H9 (cell line): ENCODE results near the gene UHRF1. TPM values are rescaled to one million over a fixed set of nuclear protein-coding genes. Genes with fewer than 3 reads are reported as not detected.
A peak's percentile ranks its signal among the peaks of the same experiment; 100 is the strongest.

Experiments
- DNase-seq: peaks from one replicate; pipeline ENCODE4 v3.0.0-alpha.2; 2017
- H2AFZ ChIP-seq: one replicate; pipeline ENCODE4 v1.6.1; 2013; ENCODE audit warnings: mild to moderate bottlenecking, low read length, control low read depth, moderate library complexity
- H2AK5ac ChIP-seq: 2 replicates; pipeline ENCODE4 v1.6.1; 2013; ENCODE audit warnings: low read length, control low read depth, mixed read lengths; ENCODE audit not compliant: insufficient read length
- H2BK120ac ChIP-seq: one replicate; pipeline ENCODE4 v1.6.1; 2013; ENCODE audit warnings: low read depth, mild to moderate bottlenecking, low read length, control low read depth, inconsistent platforms; ENCODE audit not compliant: poor library complexity, severe bottlenecking
- H2BK12ac ChIP-seq: 2 replicates; pipeline ENCODE4 v1.6.1; 2013; ENCODE audit warnings: low read length, control low read depth, mixed read lengths, low read depth; ENCODE audit not compliant: insufficient read length
- H2BK15ac ChIP-seq: 2 replicates; pipeline ENCODE4 v1.6.1; 2013; ENCODE audit warnings: low read depth, low read length, control low read depth
- H2BK20ac ChIP-seq: one replicate; pipeline ENCODE4 v1.6.1; 2013; ENCODE audit warnings: low read depth, mild to moderate bottlenecking, low read length, control low read depth, inconsistent platforms; ENCODE audit not compliant: poor library complexity, severe bottlenecking
- H2BK5ac ChIP-seq: 2 replicates; pipeline ENCODE4 v1.6.1; 2013; ENCODE audit warnings: low read length, control low read depth, mixed read lengths; ENCODE audit not compliant: insufficient read length
- H3K14ac ChIP-seq: 2 replicates; pipeline ENCODE4 v1.6.1; 2013; ENCODE audit warnings: low read length, control low read depth; ENCODE audit not compliant: insufficient read depth
- H3K18ac ChIP-seq: 2 replicates; pipeline ENCODE4 v1.6.1; 2013; ENCODE audit warnings: low read depth, mild to moderate bottlenecking, mixed read lengths, low read length, control low read depth; ENCODE audit not compliant: insufficient read length
- H3K23ac ChIP-seq: 2 replicates; pipeline ENCODE4 v1.6.1; 2013; ENCODE audit warnings: low read length, control low read depth, mixed read lengths, low read depth; ENCODE audit not compliant: insufficient read length
- H3K23me2 ChIP-seq: 2 replicates; pipeline ENCODE4 v1.6.1; 2013; ENCODE audit warnings: low read depth, mild to moderate bottlenecking, mixed read lengths, low read length, control low read depth; ENCODE audit not compliant: insufficient read length, poor library complexity, severe bottlenecking
- H3K27ac ChIP-seq: 2 replicates; pipeline ENCODE4 v1.5.1; 2013; ENCODE audit warnings: low read length, control low read depth, mixed read lengths, low read depth; ENCODE audit not compliant: insufficient read length
- H3K27me3 ChIP-seq: 2 replicates; pipeline ENCODE4 v1.6.1; 2013; ENCODE audit warnings: low read length, control low read depth, inconsistent platforms; ENCODE audit not compliant: insufficient read depth
- H3K4ac ChIP-seq: 2 replicates; pipeline ENCODE4 v1.6.1; 2013; ENCODE audit warnings: low read depth, mild to moderate bottlenecking, control low read depth, inconsistent platforms, low read length, moderate library complexity
- H3K4me1 ChIP-seq: 2 replicates; pipeline ENCODE4 v1.6.1; 2013; ENCODE audit warnings: low read length, control low read depth, inconsistent platforms; ENCODE audit not compliant: insufficient read depth
- H3K4me2 ChIP-seq: 2 replicates; pipeline ENCODE4 v1.6.1; 2013; ENCODE audit warnings: low read length, control low read depth, mixed read lengths; ENCODE audit not compliant: insufficient read length, insufficient read depth
- H3K56ac ChIP-seq: 2 replicates; pipeline ENCODE4 v1.6.1; 2013; ENCODE audit warnings: low read depth, mild to moderate bottlenecking, mixed read lengths, low read length, control low read depth; ENCODE audit not compliant: insufficient read length
- H3K79me1 ChIP-seq: 2 replicates; pipeline ENCODE4 v1.6.1; 2013; ENCODE audit warnings: low read depth, mild to moderate bottlenecking, moderate library complexity, low read length, control low read depth, inconsistent platforms; ENCODE audit not compliant: insufficient read depth, poor library complexity, severe bottlenecking
- H3K79me2 ChIP-seq: 2 replicates; pipeline ENCODE4 v1.6.1; 2013; ENCODE audit warnings: low read length, control low read depth, inconsistent platforms; ENCODE audit not compliant: insufficient read depth
- H3K9ac ChIP-seq: 2 replicates; pipeline ENCODE4 v1.6.1; 2013; ENCODE audit warnings: low read length, control low read depth, mixed read lengths; ENCODE audit not compliant: insufficient read length; ENCODE audit errors: extremely low read depth
- H3K9me3 ChIP-seq: one replicate; pipeline ENCODE4 v1.6.1; 2013; ENCODE audit warnings: low read depth, low read length, inconsistent platforms; ENCODE audit not compliant: control insufficient read depth
- H3T11ph ChIP-seq: one replicate; pipeline ENCODE4 v1.6.1; 2013; ENCODE audit warnings: mild to moderate bottlenecking, low read length, control low read depth, inconsistent platforms
- H4K20me1 ChIP-seq: one replicate; pipeline ENCODE4 v1.6.1; 2013; ENCODE audit not compliant: control insufficient read depth, insufficient read length, insufficient read depth
- H4K5ac ChIP-seq: 2 replicates; pipeline ENCODE4 v1.6.1; 2013; ENCODE audit warnings: low read depth, mild to moderate bottlenecking, mixed read lengths, low read length, control low read depth; ENCODE audit not compliant: insufficient read length
- H4K8ac ChIP-seq: replicated peaks from 2 replicates; pipeline ENCODE4 v1.6.1; 2013; ENCODE audit warnings: low read length, control low read depth, mixed read lengths, low read depth; ENCODE audit not compliant: insufficient read length
- H4K91ac ChIP-seq: 2 replicates; pipeline ENCODE4 v1.6.1; 2013; ENCODE audit warnings: low read depth, mild to moderate bottlenecking, moderate library complexity, mixed read lengths, low read length, control low read depth; ENCODE audit not compliant: insufficient read length
- H3K27ac Mint-ChIP-seq, 3 experiments: 2 replicates in 2 of 3; 3 replicates in 1 of 3; pipeline ENCODE4 v1.8.0; 2020 to 2021; ENCODE audit warnings: mixed read lengths in 3 of 3, mild to moderate bottlenecking in 1 of 3, moderate library complexity in 1 of 3
- H3K27me3 Mint-ChIP-seq: 2 replicates; pipeline ENCODE4 v1.8.0; 2021; ENCODE audit warnings: low read depth, mild to moderate bottlenecking, moderate library complexity, mixed read lengths
- H3K36me3 Mint-ChIP-seq, 3 experiments: 2 replicates in 2 of 3; 3 replicates in 1 of 3; pipeline ENCODE4 v1.8.0; 2020 to 2021; ENCODE audit warnings: low read depth in 3 of 3, mixed read lengths in 3 of 3; ENCODE audit not compliant: insufficient read depth in 1 of 3
- H3K4me1 Mint-ChIP-seq, 2 experiments: 2 replicates each; pipeline ENCODE4 v1.8.0; 2020; ENCODE audit warnings: mixed read lengths in 2 of 2
- H3K4me3 Mint-ChIP-seq, 2 experiments: 2 replicates in 1 of 2; 3 replicates in 1 of 2; pipeline ENCODE4 v1.8.0; 2020 to 2021; ENCODE audit warnings: mild to moderate bottlenecking in 2 of 2, mixed read lengths in 2 of 2, moderate library complexity in 1 of 2
- H3K9me3 Mint-ChIP-seq, 2 experiments: 2 replicates in 1 of 2; 3 replicates in 1 of 2; pipeline ENCODE4 v1.8.0; 2020; ENCODE audit warnings: mild to moderate bottlenecking in 2 of 2, mixed read lengths in 2 of 2, moderate library complexity in 1 of 2
- WGBS: extraction: QIAGEN DNeasy Blood & Tissue Kit; methylation state at CpG from one replicate; pipeline ENCODE4 v1.1.7; 2013; ENCODE audit warnings: missing lambda C conversion rate, low lambda C conversion rate, mixed read lengths; ENCODE audit not compliant: insufficient read length; ENCODE audit errors: extremely low coverage; 5-methylcytosine and 5-hydroxymethylcytosine counted together
- long read RNA-seq: library from polyadenylated mRNA; unstranded; transcript quantifications from one replicate; pipeline ENCODE4 v2.0.0, GENCODE V29; 2020
- total RNA-seq: library from RNA; stranded (reverse); gene quantifications from 2 replicates; pipeline ENCODE4 v1.2.1, GENCODE V29; 2021
- TF ChIP-seq, protein P1 (sequence below): fragments of 200-600 bp; sonication (generic); conservative IDR thresholded peaks from 3 replicates; pipeline ENCODE4 v1.8.0; 2021; ENCODE audit warnings: antibody characterized with exemption, mild to moderate bottlenecking

The UHRF1 gene
- 106 and 111 TPM in 2 replicates for total RNA-seq
- long read RNA-seq, transcript UHRF1-206 (16 exons, 3,230 nt), result minor isoform, 5 of 742 reads
- long read RNA-seq, transcript UHRF1-203 (17 exons, 2,651 nt), result minor isoform, 91 of 742 reads
- long read RNA-seq, transcript UHRF1-205 (17 exons, 3,965 nt), result major isoform, 481 of 742 reads
- long read RNA-seq, partial matches to known transcripts, result 70 of 742 reads
- long read RNA-seq, other reads (novel, unspliced or antisense), result 93 of 742 reads

DNA sequence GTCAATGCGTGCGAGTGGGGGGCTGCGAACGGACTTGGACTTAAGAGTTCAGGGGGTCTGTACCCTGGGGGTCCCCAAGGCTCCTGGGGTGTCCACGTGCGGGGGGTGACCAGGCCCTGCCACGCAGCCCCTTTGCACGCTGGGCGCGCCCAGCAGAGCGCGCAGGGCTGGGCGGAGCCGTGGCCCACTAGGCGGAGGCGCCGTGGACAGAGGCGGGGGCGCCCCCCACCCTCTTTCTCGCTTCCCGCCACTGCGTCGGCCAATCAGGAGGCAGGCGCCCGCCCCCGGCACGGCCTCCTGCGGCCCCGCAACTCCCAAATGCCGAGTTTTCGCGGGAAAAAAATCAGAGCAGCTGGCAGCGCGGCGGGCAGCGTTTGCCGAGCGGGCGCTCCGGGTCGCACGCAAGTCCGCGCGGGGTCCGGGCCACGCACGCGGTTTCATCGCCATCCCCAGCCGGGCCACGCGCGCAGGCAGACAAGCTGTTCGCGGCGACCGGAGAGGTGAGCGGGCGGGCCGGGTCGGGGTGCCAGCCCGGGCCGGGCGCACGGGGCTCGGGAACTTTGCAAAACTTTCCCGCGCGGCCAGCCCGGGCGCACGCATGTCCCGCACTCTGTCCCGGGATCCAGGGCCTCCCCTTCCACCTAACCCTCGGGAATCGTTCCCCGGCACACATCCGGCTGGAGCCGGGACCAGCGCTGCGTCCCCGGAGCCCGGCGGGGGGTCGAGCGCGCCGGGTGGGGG, at the start of gene UHRF1:
Gene UHRF1 (plus strand): TSS at position 346 of the 741 bp plus-strand sequence. CDS start 1,385 bp downstream, outside the sequence.
- Mint-ChIP-seq H3K4me1 (peaks cover 29 to 31% of the 10 kb centered on the region in 2 experiments), H3K9me3 (no peaks in the 10 kb centered on the region; a peak in 1 of 5 replicates), H3K27me3 (peaks cover 30% of the 10 kb centered on the region), H3K27ac (peak within 1 kb of the TSS in 1 of 3 experiments; percentile 87; a peak in 1 of 7 replicates), H3K4me3 (peak within 1 kb of the TSS; percentile 79 to 89), H3K36me3 (peaks cover 7 to 40% (median 31%) of the 10 kb centered on the region in 3 experiments; a peak in 6 of 7 replicates)
- H2BK120ac ChIP-seq, result no peak within 1 kb of the TSS
- H2BK20ac ChIP-seq, result no peak within 1 kb of the TSS
- peaks cover 7% of the 10 kb centered on the region for H3K23me2 ChIP-seq
- H3K27me3 ChIP-seq, result no peaks in the 10 kb centered on the region
- H2AFZ ChIP-seq, result no peak within 1 kb of the TSS
- WGBS, result no CpG with 5 or more reads among the region's 89 CpGs
- no peak within 1 kb of the TSS for H3K56ac ChIP-seq
- no peak within 1 kb of the TSS for H2BK5ac ChIP-seq
- H3K27ac ChIP-seq, result no peak within 1 kb of the TSS
- H3K4me1 ChIP-seq, result no peaks in the 10 kb centered on the region; the same call in 1 of the 2 replicates
- no peak within 1 kb of the TSS for H4K8ac ChIP-seq
- peaks cover 11% of the 10 kb centered on the region; the same call in 1 of the 2 replicates for H3K79me2 ChIP-seq
- H2BK12ac ChIP-seq, result no peak within 1 kb of the TSS
- no peak within 1 kb of the TSS for H2AK5ac ChIP-seq
- no peaks in the 10 kb centered on the region for H3K79me1 ChIP-seq
- peak; percentile 41 for DNase-seq
- H3K14ac ChIP-seq, result peak within 1 kb of the TSS; percentile 73
- H3T11ph ChIP-seq, result no peak within 1 kb of the TSS
- H4K20me1 ChIP-seq, result no peaks in the 10 kb centered on the region
- H3K4ac ChIP-seq, result no peak within 1 kb of the TSS
- TF ChIP-seq, protein P1, sequence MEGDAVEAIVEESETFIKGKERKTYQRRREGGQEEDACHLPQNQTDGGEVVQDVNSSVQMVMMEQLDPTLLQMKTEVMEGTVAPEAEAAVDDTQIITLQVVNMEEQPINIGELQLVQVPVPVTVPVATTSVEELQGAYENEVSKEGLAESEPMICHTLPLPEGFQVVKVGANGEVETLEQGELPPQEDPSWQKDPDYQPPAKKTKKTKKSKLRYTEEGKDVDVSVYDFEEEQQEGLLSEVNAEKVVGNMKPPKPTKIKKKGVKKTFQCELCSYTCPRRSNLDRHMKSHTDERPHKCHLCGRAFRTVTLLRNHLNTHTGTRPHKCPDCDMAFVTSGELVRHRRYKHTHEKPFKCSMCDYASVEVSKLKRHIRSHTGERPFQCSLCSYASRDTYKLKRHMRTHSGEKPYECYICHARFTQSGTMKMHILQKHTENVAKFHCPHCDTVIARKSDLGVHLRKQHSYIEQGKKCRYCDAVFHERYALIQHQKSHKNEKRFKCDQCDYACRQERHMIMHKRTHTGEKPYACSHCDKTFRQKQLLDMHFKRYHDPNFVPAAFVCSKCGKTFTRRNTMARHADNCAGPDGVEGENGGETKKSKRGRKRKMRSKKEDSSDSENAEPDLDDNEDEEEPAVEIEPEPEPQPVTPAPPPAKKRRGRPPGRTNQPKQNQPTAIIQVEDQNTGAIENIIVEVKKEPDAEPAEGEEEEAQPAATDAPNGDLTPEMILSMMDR, result no peak
- H3K9ac ChIP-seq, result peak within 1 kb of the TSS; percentile 63
- H3K23ac ChIP-seq, result no peak within 1 kb of the TSS
- no peak within 1 kb of the TSS for H2BK15ac ChIP-seq
- no peak within 1 kb of the TSS for H4K5ac ChIP-seq
- no peaks in the 10 kb centered on the region for H3K9me3 ChIP-seq
- H3K18ac ChIP-seq, result peak within 1 kb of the TSS; percentile 51
- peak within 1 kb of the TSS; percentile 74 for H3K4me2 ChIP-seq
- H4K91ac ChIP-seq, result no peak within 1 kb of the TSS
